Amniotic stem cell (primary cell): ENCODE measurements around the gene FAM171A2.

Experiments used
- DNase-seq: peaks from one replicate; lab custom pipeline; 2025; lab: John Stamatoyannopoulos, UW

The FAM171A2 gene

DNA sequence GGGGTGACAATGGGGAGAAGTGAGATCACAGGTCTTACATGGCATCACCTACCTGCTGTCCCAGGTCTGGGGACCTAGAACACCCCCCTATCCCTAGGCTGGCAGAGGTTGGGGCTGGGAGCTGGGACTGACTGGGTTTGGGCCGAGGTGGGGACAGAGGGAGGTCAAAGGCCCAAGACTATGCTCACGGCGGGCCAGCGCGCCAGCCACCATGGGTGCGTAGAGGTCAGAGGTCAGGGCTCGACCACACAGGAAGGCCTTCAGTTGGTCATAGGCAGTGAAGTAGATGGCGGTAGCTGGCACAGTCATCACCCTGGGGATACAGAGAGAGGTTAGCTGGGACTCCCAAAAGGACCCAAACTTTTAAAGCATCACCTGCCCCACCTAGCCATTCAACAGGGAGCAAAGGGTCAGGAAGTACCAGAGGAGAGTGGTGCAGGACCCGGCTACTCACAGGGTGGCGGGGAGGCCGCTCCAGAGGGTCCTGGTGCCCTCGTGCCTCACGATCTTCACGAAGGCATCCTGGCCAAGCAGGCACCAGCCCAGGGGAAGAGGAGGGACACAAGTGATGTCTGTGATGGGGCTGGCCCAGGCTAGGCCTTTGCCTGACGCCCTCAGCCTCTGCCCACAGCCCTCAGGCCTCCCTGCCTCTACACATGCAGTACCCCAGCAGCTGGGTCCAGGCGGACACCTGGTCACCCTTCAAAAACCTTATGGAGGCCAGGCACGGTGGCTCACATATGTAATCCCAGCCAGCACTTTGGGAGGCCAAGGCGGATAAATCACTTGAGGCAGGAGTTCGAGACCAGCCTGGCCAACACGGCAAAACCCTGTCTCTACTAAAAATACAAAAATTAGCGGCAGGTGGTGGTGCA lies 42.2 kb downstream of the FAM171A2 start:
- DNase-seq = no peak

DNA sequence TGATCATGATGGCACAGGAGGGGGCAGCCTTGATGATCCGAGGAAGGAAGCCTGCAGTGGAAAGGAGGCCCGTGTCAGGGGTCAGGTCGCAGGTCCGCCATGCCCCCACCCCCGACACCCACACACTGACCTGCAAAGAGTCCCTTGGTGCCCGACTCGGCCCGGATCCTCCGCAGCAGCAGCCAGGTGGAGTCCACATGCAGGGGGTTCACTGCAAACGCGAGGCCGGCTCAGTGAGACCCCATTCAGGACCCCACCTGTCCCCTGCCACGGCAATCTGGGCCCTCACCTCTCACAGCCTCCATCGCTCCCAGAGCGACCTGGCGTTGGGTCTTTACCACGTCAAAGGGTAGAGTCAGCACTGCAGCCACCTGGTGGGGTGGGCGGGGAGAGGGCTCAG lies 43.6 kb downstream of the FAM171A2 start:
- no peak for DNase-seq

DNA sequence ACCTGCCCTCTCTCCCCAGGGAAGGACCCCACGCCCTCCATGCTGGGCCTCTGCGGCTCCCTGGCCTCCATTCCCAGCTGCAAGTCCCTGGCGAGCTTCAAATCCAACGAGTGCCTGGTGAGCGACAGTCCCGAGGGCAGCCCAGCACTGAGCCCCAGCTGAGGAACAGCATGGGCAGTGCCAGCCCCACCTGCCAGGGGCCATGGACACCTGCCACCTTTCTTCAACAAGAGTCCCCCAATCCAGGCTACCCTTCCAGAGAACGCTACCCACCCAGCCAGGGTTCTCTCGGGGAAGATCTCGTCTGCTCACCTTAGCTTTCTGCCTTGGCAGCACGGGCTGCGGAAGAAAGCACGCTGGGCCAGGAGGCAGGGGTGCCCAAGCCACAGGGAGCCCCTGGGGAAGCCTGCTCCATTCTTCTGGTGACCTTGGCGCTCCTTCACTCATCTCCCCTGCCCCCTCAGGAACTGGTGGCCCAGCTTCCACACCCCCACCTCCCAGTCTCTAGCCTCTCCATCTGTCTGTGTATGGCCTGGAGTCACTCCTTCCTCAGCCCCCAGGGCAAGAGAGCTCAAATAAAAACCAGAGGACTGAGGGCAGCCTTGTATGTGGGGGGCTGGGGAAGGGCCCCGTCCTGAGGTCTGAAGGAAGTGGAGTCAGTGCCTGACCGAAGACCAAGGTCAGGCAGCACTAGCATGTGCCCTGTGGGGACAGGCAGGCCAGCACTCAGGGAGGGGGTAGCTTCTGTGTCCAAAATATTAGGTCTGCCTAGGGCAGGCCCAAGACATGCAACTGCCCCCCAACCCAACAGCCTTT lies 45.4 kb downstream of the FAM171A2 start:
- no peak for DNase-seq

DNA sequence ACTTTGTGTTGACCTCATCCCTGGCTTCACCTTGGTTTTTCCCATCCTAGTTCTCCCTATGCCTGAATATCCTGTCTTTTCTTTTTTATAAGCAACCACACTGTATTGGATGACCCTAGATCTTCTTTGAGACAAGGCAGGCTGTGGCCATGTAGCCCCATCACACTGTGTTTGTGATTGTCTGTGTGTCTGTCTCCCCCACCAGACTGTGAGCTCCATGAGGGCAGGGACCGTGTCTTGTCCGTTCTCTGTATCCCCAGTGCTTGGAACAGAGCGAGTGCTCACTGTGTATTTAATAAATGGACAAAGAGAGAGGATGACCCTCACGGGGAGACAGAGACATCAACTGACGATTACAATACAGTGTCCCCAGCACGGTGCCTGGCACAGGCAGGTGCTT lies 46.1 kb downstream of the FAM171A2 start:
- DNase-seq = no peak

DNA sequence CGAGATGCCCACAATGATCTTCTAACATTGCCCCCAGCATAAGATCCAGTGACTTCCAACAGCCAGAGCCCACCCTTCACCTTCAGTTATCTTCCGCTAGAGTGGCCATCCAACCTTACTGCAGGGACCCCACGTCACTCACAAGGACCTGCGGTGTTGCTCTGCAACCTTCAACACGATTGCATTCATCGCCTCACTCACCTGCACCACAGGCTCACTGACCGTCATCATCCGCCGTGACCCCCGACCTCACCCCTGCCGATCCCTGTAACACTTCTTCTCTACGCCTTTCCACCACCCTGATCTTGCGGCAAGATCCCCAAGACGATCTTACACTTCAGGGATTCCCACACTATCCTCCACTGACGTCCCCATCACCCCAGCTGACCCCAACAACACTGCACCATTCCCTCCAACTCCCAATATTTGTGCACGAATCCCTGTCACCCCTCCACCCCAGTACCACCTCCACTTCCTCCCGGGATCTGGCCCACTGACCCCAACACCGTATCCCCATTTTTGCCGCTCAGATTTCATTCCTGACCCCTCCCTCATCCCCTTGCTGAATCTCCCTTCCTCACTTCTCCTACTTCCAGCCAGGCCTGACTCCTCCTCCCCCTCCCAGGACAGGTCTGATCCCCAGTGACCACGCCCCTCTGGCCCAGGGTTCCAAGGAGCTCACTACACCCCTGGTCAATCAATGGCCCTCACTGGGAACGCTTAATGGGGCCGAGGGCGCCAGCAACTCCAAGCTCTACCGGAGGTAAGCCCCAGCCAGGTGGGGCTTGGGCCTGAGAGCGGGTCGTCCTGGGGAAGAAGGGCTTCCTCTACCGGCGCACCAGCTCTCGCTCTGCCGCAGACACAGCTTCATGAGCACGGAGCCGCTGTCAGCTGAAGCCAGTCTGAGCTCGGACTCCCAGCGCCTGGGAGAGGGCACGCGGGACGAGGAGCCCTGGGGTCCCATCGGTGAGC lies 47.6 kb downstream of the FAM171A2 start:
- DNase-seq = no peak

DNA sequence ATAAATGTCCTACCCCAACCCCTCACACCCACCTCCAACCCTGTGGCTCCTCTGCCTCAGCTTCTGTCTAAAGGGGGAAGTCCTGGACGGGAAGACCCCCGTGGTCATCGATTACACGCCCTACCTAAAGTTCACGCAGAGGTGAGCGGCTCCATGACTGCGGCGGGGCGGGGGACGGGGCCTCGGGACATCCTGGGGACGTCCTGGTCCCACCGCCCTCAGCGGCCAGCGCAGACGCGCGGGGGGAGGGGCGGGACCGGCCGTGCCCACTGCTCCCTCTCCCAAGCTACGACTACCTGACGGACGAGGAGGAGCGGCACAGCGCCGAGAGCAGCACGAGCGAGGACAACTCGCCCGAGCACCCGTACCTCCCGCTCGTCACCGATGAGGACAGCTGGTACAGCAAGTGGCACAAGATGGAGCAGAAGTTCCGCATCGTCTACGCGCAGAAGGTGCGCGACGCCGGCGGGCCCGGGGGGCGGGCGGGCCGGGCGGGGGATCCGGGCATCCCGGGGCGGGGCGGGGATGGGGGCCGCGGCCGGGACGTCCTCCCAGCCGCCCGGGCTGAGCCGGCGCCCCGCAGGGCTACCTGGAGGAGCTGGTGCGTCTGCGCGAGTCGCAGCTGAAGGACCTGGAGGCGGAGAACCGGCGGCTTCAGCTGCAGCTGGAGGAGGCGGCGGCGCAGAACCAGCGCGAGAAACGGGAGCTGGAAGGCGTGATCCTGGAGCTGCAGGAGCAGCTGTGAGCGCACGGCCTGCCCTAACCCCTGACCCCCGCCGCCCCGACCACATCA lies 48.6 kb downstream of the FAM171A2 start:
- no peak for DNase-seq

DNA sequence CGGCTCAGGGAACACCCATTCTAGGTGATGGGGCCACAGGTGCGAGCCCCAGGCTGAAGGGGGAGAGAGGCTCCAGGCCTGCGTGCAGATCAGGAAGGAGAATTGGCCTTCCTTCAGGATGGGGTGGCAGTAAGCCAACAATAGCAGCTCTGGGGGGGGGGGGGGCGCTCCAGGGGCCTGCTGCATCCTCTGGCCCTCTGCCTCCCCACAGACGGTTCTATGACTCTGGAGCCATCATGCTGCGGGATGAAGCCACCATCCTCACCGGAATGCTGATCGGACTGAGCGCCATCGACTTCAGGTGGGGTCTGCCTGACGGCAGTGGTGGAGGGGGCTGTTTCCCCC lies 49.2 kb downstream of the FAM171A2 start:
- DNase-seq = no peak

DNA sequence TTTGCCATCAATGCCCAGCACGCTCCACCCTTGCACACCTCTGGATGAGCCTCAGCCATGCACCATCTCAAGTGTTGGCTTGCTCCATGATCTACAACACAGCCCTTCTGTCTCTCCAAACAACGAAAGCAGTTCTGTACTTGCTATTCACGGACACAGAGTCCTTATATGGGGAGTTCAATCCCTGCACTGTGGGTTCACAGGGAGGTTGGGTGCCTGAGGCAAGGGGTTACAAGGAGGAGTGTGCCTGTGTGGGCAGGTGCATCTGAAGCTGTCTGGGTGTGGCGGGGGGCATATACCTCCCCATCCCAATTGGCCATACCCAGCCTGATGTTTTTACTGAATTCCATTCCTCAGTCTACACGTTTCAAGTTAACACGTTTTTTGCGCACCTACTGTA lies 49.6 kb downstream of the FAM171A2 start:
- DNase-seq = no peak

DNA sequence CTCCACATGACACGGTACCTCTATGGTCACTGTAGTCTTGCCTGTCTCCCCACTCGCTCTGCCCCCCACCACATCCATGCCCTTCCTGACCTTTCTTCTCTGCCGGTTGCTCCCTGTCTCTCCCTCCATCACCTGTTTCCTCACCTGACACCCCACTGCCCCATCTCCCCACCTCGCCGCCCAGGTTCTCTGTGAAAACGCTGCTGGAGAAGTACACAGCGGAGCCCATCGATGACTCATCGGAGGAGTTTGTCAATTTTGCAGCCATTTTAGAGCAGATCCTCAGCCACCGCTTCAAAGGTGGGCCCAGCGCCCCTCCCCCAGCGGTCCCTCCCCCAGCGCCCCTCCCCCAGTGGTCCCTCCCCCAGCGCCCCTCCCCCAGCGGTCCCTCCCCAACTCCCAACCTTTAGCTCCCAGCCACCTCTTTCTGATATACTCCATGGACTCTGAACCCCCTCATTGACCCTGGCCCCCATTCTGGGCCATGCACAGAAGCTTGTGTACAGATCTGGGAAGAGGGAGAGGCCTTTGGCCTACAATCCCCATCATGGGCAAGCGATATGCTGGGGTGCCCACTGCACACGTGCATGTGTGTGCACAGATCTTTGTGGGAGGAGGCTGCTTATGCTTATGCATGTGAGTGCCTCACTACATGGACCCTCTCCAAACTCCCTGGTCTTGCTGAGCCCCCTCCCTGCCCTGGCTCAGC lies 51.1 kb downstream of the FAM171A2 start:
- no peak for DNase-seq

DNA sequence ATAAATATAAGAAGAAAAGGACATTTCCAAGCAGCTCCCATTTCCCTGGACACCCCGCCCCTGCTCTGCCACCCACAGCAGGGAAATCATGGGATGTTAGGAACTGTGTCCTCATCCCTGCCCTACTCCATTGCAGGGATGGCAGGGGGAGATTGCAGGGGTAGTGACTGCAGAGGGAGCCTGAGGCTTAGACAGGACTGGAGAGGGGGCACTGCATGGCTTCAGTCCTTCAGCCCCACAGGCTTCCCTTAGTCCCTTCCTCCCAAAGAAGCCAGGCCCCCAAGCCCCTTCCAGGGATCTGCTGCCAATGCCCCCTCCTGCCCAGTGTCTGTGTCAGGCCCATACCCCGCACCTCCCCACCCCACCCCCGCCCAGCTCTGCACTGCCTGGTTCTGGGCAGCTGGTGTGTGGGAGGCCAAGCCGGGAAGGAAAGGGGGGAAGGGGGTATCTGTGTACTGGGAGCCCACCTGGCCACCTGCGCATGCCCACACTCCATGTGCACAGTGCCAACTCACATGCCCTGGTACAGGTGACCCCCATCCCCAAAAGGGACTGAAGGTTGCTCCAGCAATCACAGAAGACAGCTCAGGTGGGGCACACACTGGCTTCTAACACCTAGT lies 52.0 kb downstream of the FAM171A2 start:
- DNase-seq = no peak

DNA sequence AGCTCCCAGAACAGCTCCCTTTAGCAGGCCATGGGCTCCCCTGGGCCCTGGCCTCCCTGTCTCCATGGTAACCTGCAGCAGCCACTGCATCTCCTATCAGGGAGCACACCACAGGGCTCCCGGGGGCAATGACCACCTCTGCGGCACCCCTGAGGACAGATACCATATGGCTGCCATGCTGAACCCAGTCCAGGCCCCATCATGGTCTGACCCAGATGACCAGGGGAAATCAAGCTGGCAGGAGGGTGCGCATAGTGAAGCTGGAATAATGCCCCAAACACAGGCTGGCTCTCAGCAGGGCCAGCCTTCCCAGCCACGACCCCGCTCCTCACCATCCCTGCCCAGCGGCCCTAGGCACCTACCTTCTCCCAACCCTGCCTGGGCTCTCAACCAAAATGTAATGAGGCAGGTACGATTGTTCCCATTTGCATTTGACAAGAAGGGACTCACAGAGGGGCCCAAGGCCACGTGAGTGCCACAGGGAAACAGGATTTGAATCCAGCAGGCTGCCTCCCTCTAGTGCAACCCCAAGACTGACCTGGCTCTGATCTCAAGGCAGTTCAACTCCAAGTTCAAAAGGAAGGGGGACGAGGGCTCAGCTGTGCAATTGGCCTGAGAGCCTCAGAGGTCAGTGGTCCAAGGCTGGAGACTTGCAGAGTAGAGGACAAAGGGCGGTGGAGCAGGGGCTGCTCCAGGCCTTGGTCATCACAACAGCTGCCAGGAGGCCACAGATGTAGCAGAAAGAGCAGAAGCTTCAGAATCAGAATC lies 52.9 kb downstream of the FAM171A2 start:
- no peak for DNase-seq

DNA sequence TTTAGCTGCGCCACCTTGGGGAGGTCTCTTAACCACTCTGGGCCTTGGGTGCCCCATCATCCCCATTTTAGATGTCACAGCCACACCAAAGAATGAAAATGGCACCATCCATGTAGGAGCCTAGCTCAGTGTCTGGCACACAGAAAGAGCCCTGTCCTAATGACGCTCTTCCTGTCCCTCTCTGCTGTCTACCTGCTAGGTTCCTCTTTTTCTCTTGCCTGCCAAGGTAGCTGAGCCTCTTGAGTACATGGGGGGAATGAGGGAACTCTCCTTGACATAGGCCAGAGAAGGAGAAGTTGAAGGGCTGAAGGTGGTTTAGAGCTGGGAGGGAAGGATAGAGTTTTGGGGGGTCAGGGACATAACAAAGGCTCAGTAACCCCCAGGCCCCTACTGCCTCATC lies 53.5 kb downstream of the FAM171A2 start:
- DNase-seq = no peak

DNA sequence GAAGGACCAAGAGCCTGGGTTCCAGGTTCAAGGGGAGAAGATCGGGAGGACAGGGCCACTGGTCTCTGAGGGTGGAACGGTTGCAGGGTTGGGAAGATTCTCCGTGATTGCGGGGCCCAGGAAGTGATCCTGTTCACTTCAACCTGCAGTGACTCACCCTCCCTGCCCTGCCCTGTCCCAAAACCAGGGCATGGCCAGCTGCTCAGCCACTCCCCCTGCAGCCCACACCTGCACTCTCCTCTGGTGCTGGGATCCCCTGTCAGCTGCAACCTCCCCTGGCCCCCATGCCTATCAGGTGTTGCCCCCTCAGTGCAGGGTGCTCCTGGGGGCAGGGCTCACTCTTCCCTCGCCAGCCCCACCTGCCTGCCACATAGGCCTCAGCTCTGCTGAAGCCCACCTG lies 54.2 kb downstream of the FAM171A2 start:
- no peak for DNase-seq

DNA sequence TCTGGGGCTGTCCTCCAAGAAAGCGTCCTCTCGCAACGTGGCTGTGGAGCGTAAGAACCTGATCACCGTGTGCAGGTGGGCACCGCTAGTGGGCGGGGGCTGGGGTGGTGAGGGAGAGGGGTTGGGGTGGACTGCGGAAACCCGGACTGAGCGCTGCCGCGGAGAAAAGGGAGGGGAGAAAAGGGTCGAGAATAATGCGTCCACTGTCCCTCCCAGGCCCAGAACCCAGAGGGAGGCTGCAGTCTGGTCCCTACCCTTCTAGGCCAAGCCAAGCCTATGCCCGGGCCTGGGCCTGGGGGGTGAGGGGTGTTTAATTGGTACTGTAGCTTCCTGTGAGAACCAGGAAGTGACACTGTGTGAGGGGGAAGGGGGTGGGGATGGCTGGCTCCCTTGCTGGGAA lies 54.8 kb downstream of the FAM171A2 start:
- no peak for DNase-seq

DNA sequence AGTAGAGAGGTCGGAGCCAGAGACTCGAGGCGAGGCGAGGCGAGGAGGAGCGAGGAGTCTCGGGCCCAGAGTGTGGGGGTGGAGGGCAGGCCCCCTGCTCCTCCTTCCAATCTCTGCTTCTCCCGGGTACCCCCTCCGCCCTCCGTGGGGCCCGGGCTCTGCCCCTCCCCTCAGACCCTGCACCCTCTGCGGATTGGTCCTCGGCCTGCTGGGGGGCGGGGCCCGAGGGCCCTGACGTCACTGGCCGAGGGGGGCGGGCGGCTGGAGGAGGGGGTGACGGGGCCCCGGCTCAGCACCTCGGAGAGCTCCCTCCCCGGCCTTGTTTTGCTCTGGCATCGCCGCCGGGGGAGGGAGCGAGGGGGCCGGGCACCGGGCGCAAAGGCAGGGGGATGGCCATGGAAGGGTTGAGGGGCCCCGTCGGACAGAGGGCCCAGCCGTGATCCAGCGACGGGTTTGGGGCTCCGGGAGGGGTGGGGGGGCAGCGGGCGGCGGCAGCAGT lies 55.3 kb downstream of the FAM171A2 start, which contains the start of gene RUNDC3A:
RUNDC3A (plus strand) TSS at position 282 of the 499 bp plus-strand sequence. CDS start 232 bp downstream, outside the sequence.
- peak; percentile 19 for DNase-seq

DNA sequence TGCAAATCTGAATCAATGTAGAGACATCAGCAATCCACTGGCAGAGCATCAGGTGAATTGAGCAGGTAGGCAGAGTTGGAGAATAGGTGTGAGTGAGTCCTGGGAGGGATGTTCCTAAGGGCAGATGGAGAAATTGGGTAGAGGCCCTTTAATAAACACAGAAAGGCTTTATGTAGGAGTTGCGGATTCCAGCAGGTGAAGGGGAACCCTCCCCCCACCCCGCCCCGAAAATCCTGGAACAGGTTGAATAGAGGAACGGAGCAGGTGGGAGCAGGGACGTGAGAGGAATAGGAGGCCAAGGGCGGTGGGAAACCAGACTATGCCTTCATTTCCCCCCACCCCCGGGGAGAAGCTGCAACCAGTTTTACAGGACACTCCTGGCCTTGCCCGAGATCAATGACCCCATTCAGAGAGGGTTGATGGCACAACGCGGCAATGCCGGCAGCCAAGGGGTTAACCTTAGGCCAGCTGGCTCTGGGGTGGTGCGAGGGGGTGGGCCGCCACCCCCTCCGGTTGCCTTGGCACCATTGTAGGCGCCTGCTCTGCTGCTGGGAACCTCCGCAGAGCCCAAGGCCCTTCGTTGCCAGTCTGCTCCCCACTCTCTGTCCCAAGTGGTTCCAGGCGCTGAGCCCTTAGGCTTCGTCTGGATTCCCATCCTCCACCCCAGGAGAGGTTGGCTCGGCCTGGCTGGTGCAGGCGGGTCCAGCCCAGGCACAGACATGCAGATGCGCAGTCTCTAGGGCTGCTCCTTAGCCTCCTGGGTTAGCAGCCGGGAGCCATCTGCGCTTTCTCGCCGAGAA lies 56.1 kb downstream of the FAM171A2 start:
- DNase-seq = no peak

DNA sequence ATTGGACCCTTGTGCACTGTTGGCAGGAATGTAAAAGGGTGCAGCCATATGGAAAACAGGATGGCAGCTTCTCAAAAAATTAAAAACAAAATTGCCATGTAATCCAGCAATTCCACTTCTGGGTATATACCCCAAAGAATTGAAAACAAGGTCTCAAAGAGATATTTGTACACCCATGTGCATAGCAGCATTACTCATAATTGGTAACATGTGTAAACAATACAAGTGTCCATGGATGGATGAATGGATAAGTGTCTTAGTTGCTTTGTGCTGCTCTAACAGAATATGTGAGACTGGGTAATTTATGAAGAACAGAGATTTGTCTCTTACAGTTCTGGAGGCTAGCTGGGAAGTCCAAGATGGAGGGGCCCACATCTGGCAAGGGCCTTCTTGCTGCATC lies 59.0 kb downstream of the FAM171A2 start:
- no peak for DNase-seq
